DOHH2 (cell line): ENCODE measurements around the gene SIRT1.

ENCODE experiments used
- CTCF ChIP-seq: fragments of 200-600 bp; sonication (generic); IDR thresholded peaks from one replicate; pipeline ENCODE4 v1.5.1; 2014; ENCODE audit warnings: antibody characterized with exemption, mild to moderate bottlenecking, low read depth, low read length; ENCODE audit not compliant: poor library complexity, severe bottlenecking
- EZH2phosphoT487 ChIP-seq: fragments of 200-600 bp; sonication (generic); IDR thresholded peaks from 2 replicates; pipeline ENCODE4 v1.6.1; 2017; ENCODE audit warnings: borderline replicate concordance, mild to moderate bottlenecking, antibody characterized with exemption, low read length, moderate library complexity, mixed read lengths

- no peak for TF ChIP-seq CTCF
- TF ChIP-seq EZH2phosphoT487, result no peak
Observed at GRCh38 chr10:67864607-67865371, 19.7 kb upstream of the SIRT1 start.
